Endothelial cell of umbilical vein (primary cell): ENCODE results near the gene HS3ST3A1. TPM values are rescaled to one million over a fixed set of nuclear protein-coding genes. Genes with fewer than 3 reads are reported as not detected.

ENCODE experiments used
- BruUV-seq: library from RNA; stranded (reverse); fragments of 400-500 nt; replicated peaks from 2 replicates; lab custom pipeline; 2021; lab: Mats Ljungman, UMichigan
- CTCF ChIA-PET: fragments of 300-600, 350-600 bp; sonication (Branson Sonifier 250); formaldehyde crosslinking; loops from one replicate; lab custom pipeline; 2021; ENCODE audit warnings: antibody characterized with exemption, inconsistent platforms; lab: Charles Lee
- POLR2A ChIA-PET: fragments of 300-600, 350-600 bp; sonication (Branson Sonifier 250); formaldehyde crosslinking; loops from one replicate; lab custom pipeline; 2021; ENCODE audit warnings: antibody characterized with exemption, inconsistent platforms; lab: Charles Lee
- DNase-seq: peaks from one replicate; pipeline ENCODE4 v3.0.0-alpha.2; 2011; ENCODE audit warnings: low read depth, low spot score
- FAIRE-seq: peaks from 2 replicates; lab custom pipeline; 2011; peaks lifted over from hg19 to GRCh38; lab: Jason Lieb, UNC
- H2AFZ ChIP-seq: 2 replicates; pipeline ENCODE4 v1.6.0; 2012; ENCODE audit warnings: low read depth, low read length, control low read depth, inconsistent platforms
- H3K27ac ChIP-seq: 2 replicates; pipeline ENCODE4 v1.5.1; 2011; ENCODE audit warnings: low read depth, mild to moderate bottlenecking, control low read depth, low read length, moderate library complexity; ENCODE audit not compliant: insufficient read depth
- H3K27me3 ChIP-seq, 2 experiments: 2 replicates each; pipeline versions ENCODE4 v1.6.0 to v1.6.1; 2011; ENCODE audit warnings: low read length in 2 of 2, mixed read lengths in 1 of 2; ENCODE audit not compliant: control insufficient read depth in 2 of 2, insufficient read depth in 2 of 2
- H3K36me3 ChIP-seq, 2 experiments: 2 replicates in 1 of 2; 3 replicates in 1 of 2; pipeline ENCODE4 v1.5.1; 2011; ENCODE audit warnings: low read length in 2 of 2, mild to moderate bottlenecking in 1 of 2, moderate library complexity in 1 of 2; ENCODE audit not compliant: control insufficient read depth in 2 of 2, insufficient read depth in 2 of 2; ENCODE audit errors: extremely low read depth in 1 of 2
- H3K4me1 ChIP-seq: 3 replicates; pipeline ENCODE4 v1.5.1; 2011; ENCODE audit warnings: mild to moderate bottlenecking, low read length; ENCODE audit not compliant: control insufficient read depth, insufficient read depth; ENCODE audit errors: extremely low read depth
- H3K4me2 ChIP-seq: 2 replicates; pipeline ENCODE4 v1.6.1; 2011; ENCODE audit warnings: low read length, control low read depth, mixed read lengths; ENCODE audit not compliant: insufficient read depth
- H3K4me3 ChIP-seq, 3 experiments: fragments of 200-600 bp in 1 of 3; sonication (generic), shearing (Covaris generic) in 1 of 3; replicated peaks in 1 of 3; 2 replicates each; pipeline ENCODE4 v1.5.1; 2011 to 2016; ENCODE audit warnings: control low read depth in 3 of 3, low read length in 3 of 3, mild to moderate bottlenecking in 2 of 3, inconsistent platforms in 1 of 3, low read depth in 1 of 3, moderate library complexity in 1 of 3; ENCODE audit not compliant: insufficient read depth in 1 of 3
- H3K79me2 ChIP-seq: 2 replicates; pipeline ENCODE4 v1.6.0; 2012; ENCODE audit warnings: low read length, inconsistent platforms; ENCODE audit not compliant: control insufficient read depth, insufficient read depth
- H3K9ac ChIP-seq: replicated peaks from 2 replicates; pipeline ENCODE3; 2011; ENCODE audit warnings: low read length, control low read depth; ENCODE audit not compliant: insufficient read depth; ENCODE audit errors: extremely low read depth
- H3K9me1 ChIP-seq: replicated peaks from 3 replicates; pipeline ENCODE4 v1.6.0; 2011; ENCODE audit warnings: mild to moderate bottlenecking, low read length; ENCODE audit not compliant: control insufficient read depth, insufficient read depth; ENCODE audit errors: extremely low read depth
- H3K9me3 ChIP-seq: replicated peaks from 2 replicates; pipeline ENCODE4 v1.5.1; 2012; ENCODE audit warnings: low read length, inconsistent platforms; ENCODE audit not compliant: control insufficient read depth, insufficient read depth
- H4K20me1 ChIP-seq: replicated peaks from 2 replicates; pipeline ENCODE3; 2011; ENCODE audit warnings: mild to moderate bottlenecking, low read length; ENCODE audit not compliant: control insufficient read depth, insufficient read depth; ENCODE audit errors: extremely low read depth
- EZH2 ChIP-seq: IDR thresholded peaks from 2 replicates; pipeline ENCODE4 v1.6.1; 2012; ENCODE audit warnings: borderline replicate concordance, low read depth, mild to moderate bottlenecking, moderate library complexity, low read length, inconsistent platforms; ENCODE audit not compliant: severe bottlenecking
- FOS ChIP-seq: IDR thresholded peaks from 2 replicates; pipeline ENCODE4 v1.6.1; 2011; ENCODE audit warnings: mild to moderate bottlenecking, low read length, moderate library complexity, borderline replicate concordance; ENCODE audit not compliant: insufficient read depth
- GATA2 ChIP-seq: IDR thresholded peaks from 2 replicates; pipeline ENCODE4 v1.7.0; 2011; ENCODE audit warnings: low read depth, mild to moderate bottlenecking, moderate library complexity, mixed read lengths, low read length; ENCODE audit not compliant: insufficient read length, insufficient read depth
- JUN ChIP-seq: IDR thresholded peaks from 2 replicates; pipeline ENCODE4 v1.6.1; 2011; ENCODE audit warnings: borderline replicate concordance, low read depth; ENCODE audit not compliant: insufficient read length, insufficient read depth
- POLR2A ChIP-seq: IDR thresholded peaks from 2 replicates; pipeline ENCODE4 v1.6.1; 2012; ENCODE audit warnings: low read depth, mild to moderate bottlenecking, control low read depth, low read length
- dilution Hi-C: fragments of 300-500 bp; cut with MboI; formaldehyde crosslinking; loops from one replicate; pipeline ENCODE4 v1.15.0; 2019; ENCODE audit warnings: low sequenced_read_pairs; ENCODE audit not compliant: extremely low pct_ligation_motif_present
- intact Hi-C: fragments of 100-400 bp; cut with micrococcal nuclease; formaldehyde crosslinking; loops from one replicate; pipeline ENCODE4 v1.10.0; 2022
- polyA plus RNA-seq, 4 experiments: library from polyadenylated mRNA; depleted of rRNA in 3 of 4; stranded (reverse) in 3 of 4; unstranded in 1 of 4; fragments of >200 nt; gene quantifications; 2 replicates each; pipeline versions ENCODE4 v1.2.1 to v1.2.3, GENCODE V29; 2011 to 2012; ENCODE audit warnings: missing spikeins in 1 of 4
- total RNA-seq: library from RNA; stranded (reverse); gene quantifications from 2 replicates; pipeline ENCODE4 v1.2.3, GENCODE V29; 2021
- TF ChIP-seq, protein P1 (sequence below), 2 donors: IDR thresholded peaks; 1 replicate in 1 of 2; 2 replicates in 1 of 2; pipeline ENCODE4 v1.5.1; 2011; ENCODE audit warnings: low read length in 2 of 2, mild to moderate bottlenecking in 2 of 2, moderate library complexity in 2 of 2, control low read depth in 1 of 2, inconsistent platforms in 1 of 2, low read depth in 1 of 2; ENCODE audit not compliant: insufficient read depth in 1 of 2; ENCODE audit errors: extremely low read depth in 1 of 2
- TF ChIP-seq, protein P2 (sequence below): IDR thresholded peaks from 2 replicates; pipeline ENCODE4 v1.6.1; 2011; ENCODE audit not compliant: insufficient read depth, insufficient read length

HS3ST3A1 gene
- total and polyA plus RNA-seq, 2 donors (not counting 3 experiments of a cell fraction or from before 2014, with no cell fraction given) = not detected

DNA sequence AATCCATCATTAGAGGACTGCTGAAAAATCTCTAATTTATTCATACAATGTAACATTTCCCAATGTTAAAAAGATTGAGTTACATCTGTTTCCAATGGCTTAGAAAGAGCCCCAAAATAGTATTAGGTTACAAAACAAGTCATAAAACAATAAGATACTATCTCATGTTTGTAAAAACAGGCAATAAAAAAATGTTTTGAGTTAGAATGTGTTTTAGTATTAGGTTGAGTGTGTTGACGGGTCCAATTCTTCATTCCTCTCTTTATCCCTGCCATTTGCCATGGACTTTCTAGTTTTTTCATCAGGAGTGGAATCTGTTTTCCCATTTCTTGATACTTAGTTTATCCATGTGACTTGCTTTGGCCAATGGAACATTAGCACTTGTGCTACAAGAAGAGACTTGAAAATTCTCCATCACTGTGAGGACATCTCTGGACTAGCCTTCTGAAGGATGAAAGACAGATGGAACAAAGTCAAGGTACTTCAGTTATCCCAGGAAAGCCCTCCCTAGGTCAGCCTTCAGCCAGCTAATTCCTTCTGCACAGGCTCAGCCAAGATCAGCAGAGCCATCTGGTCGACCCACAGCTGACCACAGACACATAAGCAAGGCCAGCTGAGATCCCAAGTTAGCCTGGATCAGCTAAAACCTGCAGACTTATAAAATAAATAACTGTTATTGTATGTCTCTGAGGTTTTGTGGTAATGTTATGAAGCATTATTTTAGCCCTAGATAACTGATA is 83.3 kb downstream of the HS3ST3A1 start:
- peaks cover 4% of the 10 kb centered on the region for H3K9me3 ChIP-seq
- no peak overlapping the region for H3K9ac ChIP-seq
- dilution Hi-C loops = no loop called here
- no peak overlapping the region for H2AFZ ChIP-seq
- no TSS peak for BruUV-seq
- H3K4me1 ChIP-seq = no peaks in the 10 kb centered on the region
- no peak overlapping the region for H3K4me2 ChIP-seq
- H3K27ac ChIP-seq = no peak overlapping the region
- ChIA-PET CTCF (no interaction called here), POLR2A (no interaction called here)
- intact Hi-C loops = no loop called here
- H3K79me2 ChIP-seq = no peaks in the 10 kb centered on the region
- H3K4me3 ChIP-seq = no peak overlapping the region
- TF ChIP-seq GATA2 (no peak), FOS (no peak), EZH2 (no peak), JUN (no peak), POLR2A (no peak)
- TF ChIP-seq, protein P1, sequence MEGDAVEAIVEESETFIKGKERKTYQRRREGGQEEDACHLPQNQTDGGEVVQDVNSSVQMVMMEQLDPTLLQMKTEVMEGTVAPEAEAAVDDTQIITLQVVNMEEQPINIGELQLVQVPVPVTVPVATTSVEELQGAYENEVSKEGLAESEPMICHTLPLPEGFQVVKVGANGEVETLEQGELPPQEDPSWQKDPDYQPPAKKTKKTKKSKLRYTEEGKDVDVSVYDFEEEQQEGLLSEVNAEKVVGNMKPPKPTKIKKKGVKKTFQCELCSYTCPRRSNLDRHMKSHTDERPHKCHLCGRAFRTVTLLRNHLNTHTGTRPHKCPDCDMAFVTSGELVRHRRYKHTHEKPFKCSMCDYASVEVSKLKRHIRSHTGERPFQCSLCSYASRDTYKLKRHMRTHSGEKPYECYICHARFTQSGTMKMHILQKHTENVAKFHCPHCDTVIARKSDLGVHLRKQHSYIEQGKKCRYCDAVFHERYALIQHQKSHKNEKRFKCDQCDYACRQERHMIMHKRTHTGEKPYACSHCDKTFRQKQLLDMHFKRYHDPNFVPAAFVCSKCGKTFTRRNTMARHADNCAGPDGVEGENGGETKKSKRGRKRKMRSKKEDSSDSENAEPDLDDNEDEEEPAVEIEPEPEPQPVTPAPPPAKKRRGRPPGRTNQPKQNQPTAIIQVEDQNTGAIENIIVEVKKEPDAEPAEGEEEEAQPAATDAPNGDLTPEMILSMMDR (IDR thresholded peaks at IDR 0.05; ENCODE audit: extremely low read depth in 1 of 2, insufficient read depth in 1 of 2, low read depth in 1 of 2, low read length in 2 of 2) = no peak
- TF ChIP-seq, protein P2, sequence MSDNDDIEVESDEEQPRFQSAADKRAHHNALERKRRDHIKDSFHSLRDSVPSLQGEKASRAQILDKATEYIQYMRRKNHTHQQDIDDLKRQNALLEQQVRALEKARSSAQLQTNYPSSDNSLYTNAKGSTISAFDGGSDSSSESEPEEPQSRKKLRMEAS = no peak
- FAIRE-seq (no peak), DNase-seq (no peak)
- H3K9me1 ChIP-seq = no peaks in the 10 kb centered on the region
- no peaks in the 10 kb centered on the region for H3K36me3 ChIP-seq
- no peaks in the 10 kb centered on the region for H4K20me1 ChIP-seq
- H3K27me3 ChIP-seq = no peaks in the 10 kb centered on the region
